CD8-positive, alpha-beta memory T cell (primary cell): ENCODE results near the gene STK39. TPM values are rescaled to one million over a fixed set of nuclear protein-coding genes. Genes with fewer than 3 reads are reported as not detected.

ENCODE experiments used
- CTCF ChIA-PET: fragments of 350-600 bp; sonication (Branson Sonifier 250); formaldehyde crosslinking; loops from one replicate; lab custom pipeline; 2021; ENCODE audit warnings: antibody characterized with exemption; lab: Charles Lee
- POLR2A ChIA-PET: fragments of 350-600 bp; sonication (Branson Sonifier 250); formaldehyde crosslinking; loops from one replicate; lab custom pipeline; 2021; ENCODE audit warnings: antibody characterized with exemption; lab: Charles Lee
- DNase-seq, 5 donors: peaks; one replicate each; pipeline versions ENCODE4 v3.0.0 to v3.0.0-alpha.2; 2020 to 2022; ENCODE audit warnings: mixed read lengths in 1 of 5
- H3K27ac ChIP-seq: one replicate; pipeline ENCODE4 v1.7.0; 2013; ENCODE audit warnings: low read depth, mild to moderate bottlenecking, low read length, moderate library complexity
- H3K27me3 ChIP-seq: 2 replicates; pipeline ENCODE4 v1.7.0; 2013; ENCODE audit warnings: low read length, mild to moderate bottlenecking; ENCODE audit not compliant: insufficient read depth, poor library complexity, severe bottlenecking
- H3K36me3 ChIP-seq: 2 replicates; pipeline ENCODE4 v1.7.0; 2013; ENCODE audit warnings: mild to moderate bottlenecking, low read length, moderate library complexity; ENCODE audit not compliant: insufficient read depth
- H3K4me1 ChIP-seq: 2 replicates; pipeline ENCODE4 v1.7.0; 2013; ENCODE audit warnings: mild to moderate bottlenecking, low read length, moderate library complexity; ENCODE audit not compliant: insufficient read depth
- H3K4me3 ChIP-seq: 2 replicates; pipeline ENCODE4 v1.7.0; 2013; ENCODE audit warnings: mild to moderate bottlenecking, low read length
- H3K9me3 ChIP-seq: 2 replicates; pipeline ENCODE4 v1.7.0; 2013; ENCODE audit warnings: mild to moderate bottlenecking, low read length
- H3K27ac Mint-ChIP-seq, 8 donors: one replicate each; pipeline ENCODE4 v1.8.0; 2020 to 2021; ENCODE audit warnings: mixed read lengths in 8 of 8, mild to moderate bottlenecking in 6 of 8, inconsistent platforms in 3 of 8, moderate library complexity in 3 of 8
- H3K27me3 Mint-ChIP-seq, 2 donors: one replicate each; pipeline ENCODE4 v1.8.0; 2020 to 2021; ENCODE audit warnings: mixed read lengths in 2 of 2, mild to moderate bottlenecking in 1 of 2, moderate library complexity in 1 of 2
- H3K36me3 Mint-ChIP-seq, 3 donors: one replicate each; pipeline ENCODE4 v1.8.0; 2020 to 2021; ENCODE audit warnings: mixed read lengths in 3 of 3, inconsistent platforms in 1 of 3, mild to moderate bottlenecking in 1 of 3
- H3K4me1 Mint-ChIP-seq, 3 donors: one replicate each; pipeline ENCODE4 v1.8.0; 2020 to 2021; ENCODE audit warnings: mixed read lengths in 3 of 3, inconsistent platforms in 1 of 3, mild to moderate bottlenecking in 1 of 3
- H3K4me3 Mint-ChIP-seq, 7 donors: one replicate each; pipeline ENCODE4 v1.8.0; 2020 to 2021; ENCODE audit warnings: mixed read lengths in 7 of 7, mild to moderate bottlenecking in 6 of 7, moderate library complexity in 4 of 7, inconsistent platforms in 2 of 7
- H3K9me3 Mint-ChIP-seq, 5 donors: one replicate each; pipeline ENCODE4 v1.8.0; 2020 to 2022; ENCODE audit warnings: mixed read lengths in 5 of 5, mild to moderate bottlenecking in 3 of 5, moderate library complexity in 2 of 5, inconsistent platforms in 1 of 5
- polyA plus RNA-seq: library from polyadenylated mRNA; unstranded; fragments of 300-500 nt; fragmentation: Illumina TruSeq; gene quantifications from one replicate; pipeline ENCODE4 v1.2.3, GENCODE V29; 2021
- total RNA-seq, 2 experiments: library from RNA; stranded (reverse); gene quantifications; one replicate each; pipeline ENCODE4 v1.2.3, GENCODE V29; 2021

The STK39 gene
- total and polyA plus RNA-seq, 3 experiments from 2014 or later: 11.2 to 28.3 (median 25.7) TPM

GRCh38 chr2:167962436-167963226, 284.8 kb downstream of the STK39 start:
- ChIA-PET POLR2A (no interaction called here), CTCF (no interaction called here)
- H3K27ac Mint-ChIP-seq: peak overlapping the region in 1 of 8 donors; percentile 58
- H3K4me3 Mint-ChIP-seq: no peak overlapping the region
- DNase-seq: no peak
- no peaks in the 10 kb centered on the region for H3K9me3 ChIP-seq
- peaks cover 20 to 67% (median 26%) of the 10 kb centered on the region in 3 donors for H3K36me3 Mint-ChIP-seq
- no peaks in the 10 kb centered on the region for H3K9me3 Mint-ChIP-seq
- H3K4me3 ChIP-seq: no peak overlapping the region
- H3K4me1 ChIP-seq: no peaks in the 10 kb centered on the region
- no peak overlapping the region for H3K27ac ChIP-seq
- H3K4me1 Mint-ChIP-seq: no peaks in the 10 kb centered on the region
- no peaks in the 10 kb centered on the region for H3K36me3 ChIP-seq
- no peaks in the 10 kb centered on the region for H3K27me3 ChIP-seq
- no peaks in the 10 kb centered on the region for H3K27me3 Mint-ChIP-seq

- Mint-ChIP-seq H3K27ac (no peak overlapping the region), H3K4me1 (no peaks in the 10 kb centered on the region), H3K36me3 (peaks cover 20 to 71% (median 26%) of the 10 kb centered on the region in 3 donors), H3K27me3 (no peaks in the 10 kb centered on the region), H3K4me3 (no peak overlapping the region), H3K9me3 (no peaks in the 10 kb centered on the region)
- Histone ChIP-seq H3K4me3 (no peak overlapping the region), H3K36me3 (no peaks in the 10 kb centered on the region), H3K9me3 (no peaks in the 10 kb centered on the region), H3K4me1 (no peaks in the 10 kb centered on the region), H3K27ac (no peak overlapping the region), H3K27me3 (no peaks in the 10 kb centered on the region)
- CTCF ChIA-PET: no interaction called here
- DNase-seq: no peak
- POLR2A ChIA-PET: no interaction called here
These were observed 285.8 kb downstream of the STK39 start for GRCh38 chr2:167961536-167962048.

- Mint-ChIP-seq H3K9me3 (no peaks in the 10 kb centered on the region), H3K36me3 (peaks cover 23 to 69% (median 27%) of the 10 kb centered on the region in 3 donors), H3K27ac (peak overlapping the region in 1 of 8 donors; percentile 60), H3K4me3 (no peak overlapping the region), H3K4me1 (no peaks in the 10 kb centered on the region), H3K27me3 (no peaks in the 10 kb centered on the region)
- Histone ChIP-seq H3K27ac (no peak overlapping the region), H3K27me3 (no peaks in the 10 kb centered on the region), H3K4me1 (no peaks in the 10 kb centered on the region), H3K4me3 (no peak overlapping the region), H3K9me3 (no peaks in the 10 kb centered on the region), H3K36me3 (no peaks in the 10 kb centered on the region)
- no peak for DNase-seq
- CTCF ChIA-PET: no interaction called here
- POLR2A ChIA-PET: no interaction called here
These were observed 287.2 kb downstream of the STK39 start for GRCh38 chr2:167960089-167960747.

- H3K4me1 ChIP-seq: no peaks in the 10 kb centered on the region
- ChIA-PET CTCF (no interaction called here), POLR2A (no interaction called here)
These were observed 289.7 kb downstream of the STK39 start for GRCh38 chr2:167957662-167958061.

GRCh38 chr2:167955264-167955906, 292.0 kb downstream of the STK39 start:
- Mint-ChIP-seq H3K4me3 (no peak overlapping the region), H3K27ac (no peak overlapping the region)
- H3K36me3 ChIP-seq: no peaks in the 10 kb centered on the region

More at GRCh38 chr2:167957662-167958061, 289.7 kb downstream of the STK39 start:
- H3K4me3 ChIP-seq: no peak overlapping the region
- no peaks in the 10 kb centered on the region for H3K36me3 ChIP-seq
- peak overlapping the region in 2 of 8 donors; percentile 6 to 64 for H3K27ac Mint-ChIP-seq
- H3K27me3 Mint-ChIP-seq: no peaks in the 10 kb centered on the region
- no peaks in the 10 kb centered on the region for H3K9me3 Mint-ChIP-seq
- DNase-seq: no peak
- no peaks in the 10 kb centered on the region for H3K27me3 ChIP-seq
- H3K4me3 Mint-ChIP-seq: peak overlapping the region in 1 of 7 donors; percentile 27
- H3K36me3 Mint-ChIP-seq: peaks cover 14 to 53% (median 22%) of the 10 kb centered on the region in 3 donors
- H3K27ac ChIP-seq: no peak overlapping the region
- no peaks in the 10 kb centered on the region for H3K4me1 Mint-ChIP-seq
- no peaks in the 10 kb centered on the region for H3K9me3 ChIP-seq

GRCh38 chr2:167954495-167954894, 292.9 kb downstream of the STK39 start:
- no peak overlapping the region for H3K27ac Mint-ChIP-seq
- H3K4me3 ChIP-seq: no peak overlapping the region
- no peaks in the 10 kb centered on the region for H3K4me1 ChIP-seq
- H3K4me3 Mint-ChIP-seq: no peak overlapping the region
- H3K36me3 ChIP-seq: no peaks in the 10 kb centered on the region
- no peaks in the 10 kb centered on the region for H3K9me3 Mint-ChIP-seq
- H3K27ac ChIP-seq: no peak overlapping the region
- no peaks in the 10 kb centered on the region for H3K27me3 ChIP-seq
- no peaks in the 10 kb centered on the region for H3K27me3 Mint-ChIP-seq
- DNase-seq: no peak
- peaks cover 6 to 23% (median 6%) of the 10 kb centered on the region in 3 donors for H3K36me3 Mint-ChIP-seq
- ChIA-PET CTCF (no interaction called here), POLR2A (no interaction called here)
- no peaks in the 10 kb centered on the region for H3K9me3 ChIP-seq
- H3K4me1 Mint-ChIP-seq: no peaks in the 10 kb centered on the region

More at GRCh38 chr2:167955264-167955906, 292.0 kb downstream of the STK39 start:
- CTCF ChIA-PET: no interaction called here
- no peaks in the 10 kb centered on the region for H3K27me3 Mint-ChIP-seq
- Histone ChIP-seq H3K27me3 (no peaks in the 10 kb centered on the region), H3K9me3 (no peaks in the 10 kb centered on the region), H3K4me3 (no peak overlapping the region), H3K4me1 (no peaks in the 10 kb centered on the region), H3K27ac (no peak overlapping the region)
- no peaks in the 10 kb centered on the region for H3K9me3 Mint-ChIP-seq
- POLR2A ChIA-PET: no interaction called here
- no peak for DNase-seq
- no peaks in the 10 kb centered on the region for H3K4me1 Mint-ChIP-seq
- H3K36me3 Mint-ChIP-seq: peaks cover 7 to 30% (median 14%) of the 10 kb centered on the region in 3 donors

GRCh38 chr2:167953776-167954175, 293.6 kb downstream of the STK39 start:
- Histone ChIP-seq H3K27me3 (no peaks in the 10 kb centered on the region), H3K9me3 (no peaks in the 10 kb centered on the region), H3K36me3 (no peaks in the 10 kb centered on the region), H3K4me3 (no peak overlapping the region), H3K27ac (no peak overlapping the region), H3K4me1 (no peaks in the 10 kb centered on the region)
- Mint-ChIP-seq H3K4me3 (no peak overlapping the region), H3K27me3 (no peaks in the 10 kb centered on the region), H3K36me3 (peaks cover 4 to 20% (median 6%) of the 10 kb centered on the region in 3 donors), H3K9me3 (no peaks in the 10 kb centered on the region), H3K27ac (no peak overlapping the region), H3K4me1 (no peaks in the 10 kb centered on the region)
- ChIA-PET POLR2A (no interaction called here), CTCF (no interaction called here)
- DNase-seq: no peak

- no peaks in the 10 kb centered on the region for H3K9me3 Mint-ChIP-seq
- ChIA-PET POLR2A (no interaction called here), CTCF (no interaction called here)
- no peak for DNase-seq
- H3K4me3 Mint-ChIP-seq: no peak overlapping the region
- Histone ChIP-seq H3K27me3 (no peaks in the 10 kb centered on the region), H3K27ac (no peak overlapping the region), H3K4me1 (no peaks in the 10 kb centered on the region), H3K36me3 (no peaks in the 10 kb centered on the region), H3K4me3 (no peak overlapping the region), H3K9me3 (no peaks in the 10 kb centered on the region)
- H3K36me3 Mint-ChIP-seq: peaks cover 4 to 8% (median 6%) of the 10 kb centered on the region in 3 donors
- no peak overlapping the region for H3K27ac Mint-ChIP-seq
- H3K27me3 Mint-ChIP-seq: no peaks in the 10 kb centered on the region
- no peaks in the 10 kb centered on the region for H3K4me1 Mint-ChIP-seq
These were observed 296.8 kb downstream of the STK39 start for GRCh38 chr2:167950571-167950970.
